ENCODE results near the gene MYEOV.

The MYEOV gene

GRCh38 chr11:69337211-69337721 lies 43.3 kb downstream of the MYEOV start:
- peak; percentile 67 for DNase-seq (ENCODE audit: low read depth)
- no peak for TF ChIP-seq CTCF (IDR thresholded peaks at IDR 0.05; ENCODE audit: insufficient read depth, low read depth, low read length, missing control alignments)
- H3K4me3 ChIP-seq (ENCODE audit: low read depth, low read length) = no peak overlapping the region

- no peak overlapping the region for H3K4me3 ChIP-seq (ENCODE audit: low read depth, low read length)
- no peak for DNase-seq (ENCODE audit: low read depth)
- TF ChIP-seq CTCF (IDR thresholded peaks at IDR 0.05; ENCODE audit: insufficient read depth, low read depth, low read length, missing control alignments) = no peak
Measured at GRCh38 chr11:69339041-69339733, 45.2 kb downstream of the MYEOV start.

GRCh38 chr11:69339983-69340565 lies 46.1 kb downstream of the MYEOV start:
- DNase-seq (ENCODE audit: low read depth) = no peak
- no peak overlapping the region for H3K4me3 ChIP-seq (ENCODE audit: low read depth, low read length)
- no peak for TF ChIP-seq CTCF (IDR thresholded peaks at IDR 0.05; ENCODE audit: insufficient read depth, low read depth, low read length, missing control alignments)

DNA sequence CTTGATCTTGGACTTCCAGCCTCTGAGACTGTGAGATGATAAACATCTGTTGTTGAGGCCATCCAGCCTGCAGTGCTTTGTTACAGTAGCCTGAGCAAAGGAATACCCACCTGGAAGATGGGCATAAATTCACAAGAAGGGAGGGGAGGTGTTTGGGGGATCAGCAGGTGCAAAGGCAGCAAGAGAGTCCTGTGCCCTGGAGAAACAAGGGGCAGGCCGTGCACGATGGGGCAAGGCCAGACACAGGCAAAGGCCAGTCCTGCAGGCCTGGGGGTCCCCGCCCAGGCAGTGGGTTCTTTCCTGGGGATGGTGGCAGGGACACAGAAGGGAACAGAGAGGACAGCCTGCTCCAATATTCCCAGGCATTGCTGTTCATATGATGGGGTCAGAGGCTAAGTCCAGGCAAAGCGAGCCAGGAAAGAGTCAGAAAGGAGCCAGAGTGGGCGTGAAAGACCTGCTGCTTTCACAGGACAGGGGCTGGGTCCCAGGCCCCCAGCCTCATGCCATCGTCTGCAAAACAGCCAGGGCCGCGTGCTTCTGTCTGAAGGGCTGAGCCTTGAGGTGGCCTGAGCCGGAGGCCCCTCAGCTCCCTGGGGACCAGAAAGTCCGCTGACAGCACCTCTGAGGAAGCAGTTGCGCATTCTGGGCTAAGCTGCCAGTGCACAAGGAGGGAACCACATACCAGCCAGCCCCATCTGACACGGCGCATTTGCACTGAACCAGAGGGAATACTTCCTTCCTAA lies 48.8 kb downstream of the MYEOV start:
- DNase-seq (ENCODE audit: low read depth) = no peak
- no peak overlapping the region for H3K4me3 ChIP-seq (ENCODE audit: low read depth, low read length)
- no peak for TF ChIP-seq CTCF (IDR thresholded peaks at IDR 0.05; ENCODE audit: insufficient read depth, low read depth, low read length, missing control alignments)

GRCh38 chr11:69343401-69344321 lies 49.7 kb downstream of the MYEOV start:
- no peak for DNase-seq (ENCODE audit: low read depth)
- no peak for TF ChIP-seq CTCF (IDR thresholded peaks at IDR 0.05; ENCODE audit: insufficient read depth, low read depth, low read length, missing control alignments)
- H3K4me3 ChIP-seq (ENCODE audit: low read depth, low read length) = no peak overlapping the region

GRCh38 chr11:69344570-69345145 lies 50.7 kb downstream of the MYEOV start:
- H3K4me3 ChIP-seq (ENCODE audit: low read depth, low read length) = no peak overlapping the region
- no peak for TF ChIP-seq CTCF (IDR thresholded peaks at IDR 0.05; ENCODE audit: insufficient read depth, low read depth, low read length, missing control alignments)
- no peak for DNase-seq (ENCODE audit: low read depth)
